HCT116 (cell line): ENCODE data around the gene ATG5.

Source experiments
- CEBPB ChIP-seq: IDR thresholded peaks from 2 replicates; pipeline ENCODE4 v1.6.1; 2012; ENCODE audit warnings: low read depth
- ELF1 ChIP-seq: IDR thresholded peaks from 2 replicates; pipeline ENCODE4 v1.6.1; 2012; ENCODE audit warnings: low read depth, borderline replicate concordance
- EZH2 ChIP-seq: fragments of 200-600 bp; sonication (generic); IDR thresholded peaks from 2 replicates; pipeline ENCODE4 v1.6.1; 2017; ENCODE audit warnings: antibody characterized with exemption, mixed run types
- FOSL1 ChIP-seq: IDR thresholded peaks from 2 replicates; pipeline ENCODE4 v1.6.1; 2012; ENCODE audit warnings: low read depth
- POLR2A ChIP-seq: IDR thresholded peaks from 2 replicates; pipeline ENCODE4 v1.7.0; 2011; ENCODE audit warnings: borderline replicate concordance; ENCODE audit not compliant: insufficient read depth, insufficient read length; ENCODE audit errors: extremely low read depth
- POLR2AphosphoS5 ChIP-seq: IDR thresholded peaks from 2 replicates; pipeline ENCODE4 v1.6.1; 2011; ENCODE audit warnings: mild to moderate bottlenecking, low read depth, low read length, moderate library complexity
- RAD21 ChIP-seq: IDR thresholded peaks from 2 replicates; pipeline ENCODE4 v1.6.1; 2012; ENCODE audit warnings: low read depth, mild to moderate bottlenecking
- SIN3A ChIP-seq: IDR thresholded peaks from 2 replicates; pipeline ENCODE4 v1.6.1; 2012; ENCODE audit warnings: low read depth
- SP1 ChIP-seq: IDR thresholded peaks from 2 replicates; pipeline ENCODE4 v1.6.1; 2012; ENCODE audit warnings: low read depth
- SRF ChIP-seq: IDR thresholded peaks from 2 replicates; pipeline ENCODE4 v1.6.1; 2012; ENCODE audit warnings: low read depth
- TF ChIP-seq, protein P1 (sequence below), 3 experiments: fragments of 200-600 bp in 1 of 3; sonication (generic) in 1 of 3; IDR thresholded peaks in 2 of 3; conservative IDR thresholded peaks in 1 of 3; 2 replicates each; pipeline ENCODE4 v1.5.1; 2012 to 2017; ENCODE audit warnings: low read depth in 2 of 3, low read length in 2 of 3, antibody characterized with exemption in 1 of 3, borderline replicate concordance in 1 of 3, control low read depth in 1 of 3, mild to moderate bottlenecking in 1 of 3, mixed read lengths in 1 of 3, mixed run types in 1 of 3, moderate library complexity in 1 of 3; ENCODE audit not compliant: insufficient read depth in 1 of 3
- TF ChIP-seq, protein P2 (sequence below): IDR thresholded peaks from 2 replicates; pipeline ENCODE4 v1.6.1; 2012; ENCODE audit warnings: low read depth
- TF ChIP-seq, protein P3 (sequence below): IDR thresholded peaks from 2 replicates; pipeline ENCODE4 v1.6.1; 2012
- TF ChIP-seq, protein P4 (sequence below): IDR thresholded peaks from 2 replicates; pipeline ENCODE4 v1.6.1; 2012

DNA sequence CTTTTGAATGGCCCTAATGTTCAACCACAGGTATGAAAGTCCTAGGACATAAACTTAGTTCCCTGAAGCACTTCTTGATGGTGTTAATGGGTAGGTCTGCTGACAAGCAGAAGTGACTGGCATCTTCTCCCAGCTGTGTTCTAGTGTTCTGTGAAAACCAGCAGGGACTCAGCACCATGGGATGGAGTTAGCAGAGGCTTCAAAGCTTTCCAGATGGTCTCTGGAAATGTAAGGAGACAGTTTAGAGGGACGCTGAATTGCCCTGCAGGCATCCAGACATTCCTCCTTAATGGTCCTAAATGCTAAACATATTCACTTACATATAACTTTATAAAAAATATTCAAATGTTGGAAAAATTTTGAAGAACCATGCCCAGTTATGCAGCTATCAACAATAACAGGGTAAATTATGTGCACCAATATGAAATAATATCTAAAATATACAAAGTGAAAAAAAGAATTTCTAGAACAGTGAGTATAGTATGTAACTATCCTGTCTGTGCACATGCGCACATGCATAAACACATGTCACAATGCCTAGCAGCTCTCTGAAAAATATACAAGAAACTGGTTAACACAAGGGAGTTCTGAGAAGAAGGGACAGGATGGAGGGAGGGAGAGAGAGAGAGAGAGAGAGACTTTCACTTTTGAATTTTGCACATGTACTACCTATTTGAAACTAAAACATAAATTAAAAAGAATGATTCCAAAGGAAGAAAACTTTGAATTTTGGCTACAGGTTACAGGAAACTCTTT lies 152.3 kb downstream of the ATG5 start:
- TF ChIP-seq, protein P1, sequence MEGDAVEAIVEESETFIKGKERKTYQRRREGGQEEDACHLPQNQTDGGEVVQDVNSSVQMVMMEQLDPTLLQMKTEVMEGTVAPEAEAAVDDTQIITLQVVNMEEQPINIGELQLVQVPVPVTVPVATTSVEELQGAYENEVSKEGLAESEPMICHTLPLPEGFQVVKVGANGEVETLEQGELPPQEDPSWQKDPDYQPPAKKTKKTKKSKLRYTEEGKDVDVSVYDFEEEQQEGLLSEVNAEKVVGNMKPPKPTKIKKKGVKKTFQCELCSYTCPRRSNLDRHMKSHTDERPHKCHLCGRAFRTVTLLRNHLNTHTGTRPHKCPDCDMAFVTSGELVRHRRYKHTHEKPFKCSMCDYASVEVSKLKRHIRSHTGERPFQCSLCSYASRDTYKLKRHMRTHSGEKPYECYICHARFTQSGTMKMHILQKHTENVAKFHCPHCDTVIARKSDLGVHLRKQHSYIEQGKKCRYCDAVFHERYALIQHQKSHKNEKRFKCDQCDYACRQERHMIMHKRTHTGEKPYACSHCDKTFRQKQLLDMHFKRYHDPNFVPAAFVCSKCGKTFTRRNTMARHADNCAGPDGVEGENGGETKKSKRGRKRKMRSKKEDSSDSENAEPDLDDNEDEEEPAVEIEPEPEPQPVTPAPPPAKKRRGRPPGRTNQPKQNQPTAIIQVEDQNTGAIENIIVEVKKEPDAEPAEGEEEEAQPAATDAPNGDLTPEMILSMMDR (IDR thresholded peaks at IDR 0.05 in 2 of 3, conservative IDR thresholded peaks at IDR 0.05 in 1 of 3; ENCODE audit: borderline replicate concordance in 1 of 3, insufficient read depth in 1 of 3, low read depth in 2 of 3, low read length in 2 of 3) = no peak
- TF ChIP-seq, protein P2, sequence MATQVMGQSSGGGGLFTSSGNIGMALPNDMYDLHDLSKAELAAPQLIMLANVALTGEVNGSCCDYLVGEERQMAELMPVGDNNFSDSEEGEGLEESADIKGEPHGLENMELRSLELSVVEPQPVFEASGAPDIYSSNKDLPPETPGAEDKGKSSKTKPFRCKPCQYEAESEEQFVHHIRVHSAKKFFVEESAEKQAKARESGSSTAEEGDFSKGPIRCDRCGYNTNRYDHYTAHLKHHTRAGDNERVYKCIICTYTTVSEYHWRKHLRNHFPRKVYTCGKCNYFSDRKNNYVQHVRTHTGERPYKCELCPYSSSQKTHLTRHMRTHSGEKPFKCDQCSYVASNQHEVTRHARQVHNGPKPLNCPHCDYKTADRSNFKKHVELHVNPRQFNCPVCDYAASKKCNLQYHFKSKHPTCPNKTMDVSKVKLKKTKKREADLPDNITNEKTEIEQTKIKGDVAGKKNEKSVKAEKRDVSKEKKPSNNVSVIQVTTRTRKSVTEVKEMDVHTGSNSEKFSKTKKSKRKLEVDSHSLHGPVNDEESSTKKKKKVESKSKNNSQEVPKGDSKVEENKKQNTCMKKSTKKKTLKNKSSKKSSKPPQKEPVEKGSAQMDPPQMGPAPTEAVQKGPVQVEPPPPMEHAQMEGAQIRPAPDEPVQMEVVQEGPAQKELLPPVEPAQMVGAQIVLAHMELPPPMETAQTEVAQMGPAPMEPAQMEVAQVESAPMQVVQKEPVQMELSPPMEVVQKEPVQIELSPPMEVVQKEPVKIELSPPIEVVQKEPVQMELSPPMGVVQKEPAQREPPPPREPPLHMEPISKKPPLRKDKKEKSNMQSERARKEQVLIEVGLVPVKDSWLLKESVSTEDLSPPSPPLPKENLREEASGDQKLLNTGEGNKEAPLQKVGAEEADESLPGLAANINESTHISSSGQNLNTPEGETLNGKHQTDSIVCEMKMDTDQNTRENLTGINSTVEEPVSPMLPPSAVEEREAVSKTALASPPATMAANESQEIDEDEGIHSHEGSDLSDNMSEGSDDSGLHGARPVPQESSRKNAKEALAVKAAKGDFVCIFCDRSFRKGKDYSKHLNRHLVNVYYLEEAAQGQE = no peak
- TF ChIP-seq RAD21 = no peak
- no peak for TF ChIP-seq SP1
- TF ChIP-seq POLR2A = no peak
- TF ChIP-seq, protein P3, sequence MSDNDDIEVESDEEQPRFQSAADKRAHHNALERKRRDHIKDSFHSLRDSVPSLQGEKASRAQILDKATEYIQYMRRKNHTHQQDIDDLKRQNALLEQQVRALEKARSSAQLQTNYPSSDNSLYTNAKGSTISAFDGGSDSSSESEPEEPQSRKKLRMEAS = no peak
- no peak for TF ChIP-seq ELF1
- TF ChIP-seq EZH2 = no peak
- no peak for TF ChIP-seq POLR2AphosphoS5
- TF ChIP-seq SRF = no peak
- no peak for TF ChIP-seq CEBPB
- TF ChIP-seq, protein P4, sequence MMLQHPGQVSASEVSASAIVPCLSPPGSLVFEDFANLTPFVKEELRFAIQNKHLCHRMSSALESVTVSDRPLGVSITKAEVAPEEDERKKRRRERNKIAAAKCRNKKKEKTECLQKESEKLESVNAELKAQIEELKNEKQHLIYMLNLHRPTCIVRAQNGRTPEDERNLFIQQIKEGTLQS = no peak
- no peak for TF ChIP-seq FOSL1
- TF ChIP-seq SIN3A = no peak
